Ishikawa (cell line): ENCODE data around the gene PCDH9.

Experiments
- EP300 ChIP-seq: IDR thresholded peaks from 2 replicates; pipeline ENCODE4 v1.6.1; 2012; ENCODE audit warnings: borderline replicate concordance
- YY1 ChIP-seq: IDR thresholded peaks from 2 replicates; pipeline ENCODE4 v1.6.1; 2012; ENCODE audit warnings: low read depth
- TF ChIP-seq, protein P1 (sequence below): IDR thresholded peaks from 2 replicates; pipeline ENCODE4 v1.6.1; 2012

DNA sequence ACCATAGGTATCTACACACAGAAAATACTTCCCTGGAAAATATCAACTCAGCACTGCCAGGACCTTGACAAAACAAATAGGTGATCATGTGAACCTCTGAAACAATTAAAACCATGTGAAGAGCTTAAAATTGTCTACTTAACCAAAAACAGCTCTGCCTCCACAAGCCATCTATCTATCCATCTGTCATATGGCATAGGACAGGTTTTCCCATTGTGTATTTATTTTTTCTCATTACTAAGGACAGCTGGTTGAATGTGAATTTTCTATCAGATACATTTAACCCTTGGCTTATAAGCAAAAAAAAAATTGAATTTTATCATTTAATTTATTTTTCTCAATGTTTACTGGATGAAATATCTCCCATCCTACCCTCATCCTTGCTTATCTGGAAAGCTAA, 279.5 kb downstream of the PCDH9 start:
- TF ChIP-seq YY1: no peak
- TF ChIP-seq, protein P1, sequence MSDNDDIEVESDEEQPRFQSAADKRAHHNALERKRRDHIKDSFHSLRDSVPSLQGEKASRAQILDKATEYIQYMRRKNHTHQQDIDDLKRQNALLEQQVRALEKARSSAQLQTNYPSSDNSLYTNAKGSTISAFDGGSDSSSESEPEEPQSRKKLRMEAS: no peak
- TF ChIP-seq EP300: no peak
